GM12878 (cell line): ENCODE data around the gene DSC2. TPM values are rescaled to one million over a fixed set of nuclear protein-coding genes. Genes with fewer than 3 reads are reported as not detected.

Experiments
- ATAC-seq: fragments of 200-7000 bp; cut with Tn5 transposase; 3 replicates; pipeline ENCODE4 v1.9.1; 2020; ENCODE audit warnings: mild to moderate bottlenecking, moderate library complexity
- BruUV-seq: library from RNA; stranded (reverse); fragments of 400-500 nt; replicated peaks from 2 replicates; lab custom pipeline; 2021; lab: Mats Ljungman, UMichigan
- CTCF ChIA-PET: fragments of 300-600 bp; sonication (Branson Sonifier 250); formaldehyde crosslinking; extraction: SDS; loops from one replicate; lab custom pipeline; 2021; ENCODE audit warnings: inconsistent platforms; lab: Yijun Ruan, JAX
- POLR2A ChIA-PET: fragments of 350-600 bp; formaldehyde crosslinking; extraction: SDS; loops from one replicate; lab custom pipeline; 2021; ENCODE audit warnings: inconsistent platforms; lab: Charles Lee
- RAD21 ChIA-PET: fragments of 300-600 bp; sonication (Branson Sonifier 250); formaldehyde crosslinking; loops from one replicate; lab custom pipeline; 2023; ENCODE audit warnings: antibody characterized with exemption; ENCODE audit not compliant: unreplicated experiment; lab: Charles Lee
- SMC1A ChIA-PET: fragments of 300-600 bp; sonication (Branson Sonifier 250); formaldehyde crosslinking; loops from one replicate; lab custom pipeline; 2023; ENCODE audit not compliant: unreplicated experiment, uncharacterized antibody; lab: Charles Lee
- DNase-seq: peaks from one replicate; pipeline ENCODE4 v3.0.0-alpha.2; 2011; ENCODE audit warnings: low read depth, low spot score
- FAIRE-seq: peaks from 3 replicates; lab custom pipeline; 2011; peaks lifted over from hg19 to GRCh38; lab: Jason Lieb, UNC
- H2AFZ ChIP-seq: 2 replicates; pipeline ENCODE4 v1.6.0; 2011; ENCODE audit warnings: low read depth, low read length, control low read depth; ENCODE audit not compliant: control insufficient read depth
- H3K27ac ChIP-seq: 2 replicates; pipeline ENCODE4 v1.5.1; 2011; ENCODE audit warnings: control low read depth; ENCODE audit not compliant: control insufficient read depth, insufficient read depth
- H3K27me3 ChIP-seq, 2 experiments: replicated peaks in 1 of 2; 2 replicates each; pipeline versions ENCODE4 v1.6.0 to v1.6.1; 2011; ENCODE audit warnings: low read length in 1 of 2; ENCODE audit not compliant: control insufficient read depth in 2 of 2, insufficient read depth in 2 of 2
- H3K36me3 ChIP-seq, 2 experiments: 2 replicates each; pipeline ENCODE4 v1.5.1; 2011; ENCODE audit warnings: low read length in 1 of 2; ENCODE audit not compliant: control insufficient read depth in 2 of 2, insufficient read depth in 2 of 2
- H3K4me1 ChIP-seq: 2 replicates; pipeline ENCODE4 v1.6.1; 2011; ENCODE audit warnings: mild to moderate bottlenecking, low read length, moderate library complexity, mixed read lengths; ENCODE audit not compliant: control insufficient read depth, insufficient read depth
- H3K4me2 ChIP-seq: 2 replicates; pipeline ENCODE4 v1.6.0; 2011; ENCODE audit warnings: control low read depth; ENCODE audit not compliant: control insufficient read depth, insufficient read depth
- H3K4me3 ChIP-seq: fragments of 200-600 bp; sonication (generic); 2 replicates; pipeline ENCODE4 v1.5.1; 2016
- H3K79me2 ChIP-seq: 2 replicates; pipeline ENCODE4 v1.6.0; 2011; ENCODE audit warnings: low read length; ENCODE audit not compliant: control insufficient read depth, insufficient read depth
- H3K9ac ChIP-seq: 2 replicates; pipeline ENCODE4 v1.8.0; 2011; ENCODE audit warnings: low read length, control low read depth, mixed read lengths; ENCODE audit not compliant: control insufficient read depth, insufficient read depth
- H3K9me3 ChIP-seq: replicated peaks from 3 replicates; pipeline ENCODE4 v1.5.1; 2011; ENCODE audit warnings: mild to moderate bottlenecking, low read length; ENCODE audit not compliant: control insufficient read depth, insufficient read depth
- H4K20me1 ChIP-seq: 2 replicates; pipeline ENCODE4 v1.6.0; 2011; ENCODE audit not compliant: control insufficient read depth, insufficient read depth
- CHD1 ChIP-seq: IDR thresholded peaks from 2 replicates; pipeline ENCODE4 v1.6.1; 2012; ENCODE audit warnings: low read depth, low read length, improper control_type of control experiment
- IKZF1 ChIP-seq: fragments of 450-650 bp; conservative IDR thresholded peaks from 2 replicates; pipeline ENCODE4 v1.6.1; 2017; ENCODE audit warnings: antibody characterized with exemption, mild to moderate bottlenecking
- KAT2A ChIP-seq: conservative IDR thresholded peaks from 2 replicates; pipeline ENCODE4 v1.6.1; 2011; ENCODE audit warnings: low read depth, low read length; ENCODE audit not compliant: control insufficient read depth
- NFYB ChIP-seq: IDR thresholded peaks from 2 replicates; pipeline ENCODE4 v1.6.1; 2011; ENCODE audit warnings: low read depth, mild to moderate bottlenecking, low read length, improper control_type of control experiment, moderate library complexity; ENCODE audit not compliant: insufficient read depth
- POLR2A ChIP-seq: IDR thresholded peaks from 2 replicates; pipeline ENCODE4 v1.6.1; 2011; ENCODE audit warnings: low read depth, mild to moderate bottlenecking, low read length
- PRDM15 ChIP-seq: fragments of 450-650 bp; formaldehyde crosslinking; IDR thresholded peaks from 2 replicates; pipeline ENCODE4 v1.4.0; 2020; ENCODE audit warnings: mild to moderate bottlenecking, moderate library complexity
- RB1 ChIP-seq: fragments of 450-650 bp; formaldehyde crosslinking; IDR thresholded peaks from 2 replicates; pipeline ENCODE4 v1.6.1; 2017; ENCODE audit warnings: mild to moderate bottlenecking, borderline replicate concordance
- SKIL ChIP-seq: fragments of 450-650 bp; IDR thresholded peaks from 2 replicates; pipeline ENCODE4 v1.6.1; 2017; ENCODE audit warnings: mild to moderate bottlenecking, low read depth, inconsistent platforms; ENCODE audit not compliant: poor library complexity, severe bottlenecking
- WGBS: methylation state at CpG from one replicate; pipeline ENCODE4 v1.1.6; 2016; ENCODE audit warnings: low lambda C conversion rate; ENCODE audit not compliant: insufficient replicate concordance, insufficient coverage; ENCODE audit errors: missing lambda C conversion rate; 5-methylcytosine and 5-hydroxymethylcytosine counted together
- in situ Hi-C: fragments of 300-500 bp; cut with MboI; formaldehyde crosslinking; loops from 9 replicates; pipeline ENCODE4 v1.14.3; 2018; ENCODE audit warnings: mixed read lengths
- intact Hi-C: fragments of 100-400 bp; cut with micrococcal nuclease; formaldehyde crosslinking; loops from one replicate; pipeline ENCODE4 v1.14.2; 2022; ENCODE audit not compliant: unreplicated experiment
- polyA plus RNA-seq, 11 experiments: library from polyadenylated mRNA; depleted of rRNA in 4 of 11; unstranded in 6 of 11; stranded (reverse) in 5 of 11; fragments of >200 nt; fragmentation: Nextera tagmentation in 4 of 11; fragmentation: Illumina TruSeq in 1 of 11; extraction: Ambion mirVana in 4 of 11; extraction: Trizol in 1 of 11; gene quantifications; 1 replicate in 1 of 11; 2 replicates in 10 of 11; pipeline versions ENCODE4 v1.2.1 to v1.2.3, GENCODE V29; 2011 to 2016; ENCODE audit warnings: inconsistent platforms in 2 of 11, missing spikeins in 2 of 11, low read depth in 1 of 11
- total RNA-seq, 4 experiments: library from RNA; depleted of rRNA in 3 of 4; stranded (reverse); fragments of >200 nt in 3 of 4; fragmentation: Illumina TruSeq in 1 of 4; extraction: Trizol in 1 of 4; gene quantifications; 2 replicates each; pipeline versions ENCODE4 v1.2.1 to v1.2.3, GENCODE V29; 2013 to 2021

Gene DSC2
- total and polyA plus RNA-seq, 10 of the 15 experiments (the other 5 are each of a cell fraction or from before 2014, with no cell fraction given) = 1.2 to 4.9 (median 3.0) TPM; not detected in 1

- Histone ChIP-seq H3K9ac (no peak overlapping the region), H3K9me3 (no peaks in the 10 kb centered on the region), H3K27me3 (no peaks in the 10 kb centered on the region), H3K27ac (no peak overlapping the region), H3K4me1 (no peaks in the 10 kb centered on the region), H4K20me1 (no peaks in the 10 kb centered on the region), H3K79me2 (no peaks in the 10 kb centered on the region), H3K4me2 (no peak overlapping the region), H2AFZ (no peak overlapping the region), H3K4me3 (no peak overlapping the region), H3K36me3 (no peaks in the 10 kb centered on the region)
- TF ChIP-seq NFYB (no peak), IKZF1 (no peak), PRDM15 (no peak), POLR2A (no peak), RB1 (no peak), SKIL (no peak), KAT2A (no peak), CHD1 (no peak)
- ChIA-PET SMC1A (no interaction called here), CTCF (no interaction called here), RAD21 (no interaction called here), POLR2A (no interaction called here)
- in situ Hi-C loops (no loop called here), intact Hi-C loops (no loop called here)
- peak; percentile 5 for DNase-seq
- no TSS peak for BruUV-seq
- 0% methylated on average over 6 of the region's 6 CpGs for WGBS
- ATAC-seq = no peak
- no peak for FAIRE-seq
Measured at GRCh38 chr18:31065036-31065773, 37.0 kb downstream of the DSC2 start.
